Stomach (tissue), 9 donors: ENCODE measurements around the gene PLEKHM2. TPM values are rescaled to one million over a fixed set of nuclear protein-coding genes. Genes with fewer than 3 reads are reported as not detected.

ENCODE experiments used
- DNase-seq, 2 donors: peaks; one replicate each; pipeline versions ENCODE4 v3.0.0 to v3.0.0-alpha.2; 2013 to 2019
- H3K27ac ChIP-seq, 5 donors: fragments of 200-600 bp in 4 of 5; sonication (generic) in 4 of 5; one replicate each; pipeline ENCODE4 v1.5.1; 2013 to 2019; ENCODE audit warnings: mild to moderate bottlenecking in 1 of 5, moderate library complexity in 1 of 5
- H3K27me3 ChIP-seq, 3 donors: fragments of 200-600 bp; sonication (generic); one replicate each; pipeline ENCODE4 v1.5.1; 2017 to 2019; ENCODE audit warnings: mixed run types in 1 of 3
- H3K36me3 ChIP-seq, 4 donors: fragments of 200-600 bp; sonication (generic); 1 replicate in 3 of 4; 2 replicates in 1 of 4; pipeline ENCODE4 v1.5.1; 2016 to 2019
- H3K4me1 ChIP-seq, 4 donors: fragments of 200-600 bp; sonication (generic); one replicate each; pipeline ENCODE4 v1.5.1; 2016 to 2019
- H3K4me3 ChIP-seq, 4 donors: fragments of 200-600 bp; sonication (generic) in 3 of 4; one replicate each; pipeline ENCODE4 v1.5.1; 2016 to 2019; ENCODE audit warnings: mild to moderate bottlenecking in 1 of 4
- H3K9me3 ChIP-seq, 4 donors: fragments of 200-600 bp; sonication (generic); one replicate each; pipeline ENCODE4 v1.5.1; 2016 to 2019
- CTCF ChIP-seq, 7 experiments: fragments of 450-650 bp in 4 of 7; fragments of 200-600 bp in 3 of 7; sonication (generic) in 3 of 7; IDR thresholded peaks; one replicate each; pipeline ENCODE4 v1.5.1; 2016 to 2019; ENCODE audit warnings: antibody characterized with exemption in 7 of 7, control low read depth in 2 of 7, mild to moderate bottlenecking in 1 of 7
- EP300 ChIP-seq: sonication (generic); formaldehyde crosslinking; IDR thresholded peaks from one replicate; pipeline ENCODE4 v1.6.1; 2017; ENCODE audit warnings: antibody characterized with exemption
- POLR2A ChIP-seq, 4 donors: fragments of 450-650 bp; IDR thresholded peaks; one replicate each; pipeline ENCODE4 v1.6.1; 2016; ENCODE audit warnings: antibody characterized with exemption in 4 of 4, control low read depth in 2 of 4, mild to moderate bottlenecking in 1 of 4, moderate library complexity in 1 of 4
- POLR2AphosphoS5 ChIP-seq, 3 donors: sonication (generic); formaldehyde crosslinking; IDR thresholded peaks; one replicate each; pipeline ENCODE4 v1.6.1; 2016; ENCODE audit warnings: antibody characterized with exemption in 3 of 3
- WGBS, 5 donors: extraction: QIAGEN DNeasy Blood & Tissue Kit in 3 of 5; methylation state at CpG; one replicate each; pipeline versions ENCODE4 v1.1.5 to v1.1.7; 2013 to 2018; 5-methylcytosine and 5-hydroxymethylcytosine counted together
- intact Hi-C: fragments of 100-400 bp; cut with DNase I; formaldehyde crosslinking; loops from one replicate; pipeline ENCODE4 v1.15.1; 2023; ENCODE audit warnings: low total_unique reads
- polyA plus RNA-seq, 3 donors: library from polyadenylated mRNA; stranded (reverse); fragments of 200-250 nt; gene quantifications; one replicate each; pipeline ENCODE4 v1.2.3, GENCODE V29; 2013
- total RNA-seq, 5 donors: library from RNA; depleted of rRNA; stranded (reverse); fragments of >200 nt; gene quantifications; one replicate each; pipeline versions ENCODE4 v1.1.0 to v1.2.3, GENCODE V29; 2014 to 2016
- donor health status: healthy with polysubstance abuse.
- donor health status: Bipolar disorder and iron deficiency.
- donor health status: healthy.

The PLEKHM2 gene
- total and polyA plus RNA-seq, 8 donors: 19.3 to 63.0 (median 30.9) TPM

GRCh38 chr1:15706751-15707150, 22.6 kb downstream of the PLEKHM2 start:
- TF ChIP-seq CTCF (IDR thresholded peaks at IDR 0.05) (no peak), POLR2A (IDR thresholded peaks at IDR 0.05) (no peak), EP300 (no peak), POLR2AphosphoS5 (IDR thresholded peaks at IDR 0.05) (no peak)
- Histone ChIP-seq H3K9me3 (no peaks in the 10 kb centered on the region), H3K4me1 (peaks cover 21 to 74% (median 51%) of the 10 kb centered on the region in 4 donors), H3K27ac (peak overlapping the region in 1 of 5 donors; percentile 91), H3K4me3 (no peak overlapping the region), H3K36me3 (peaks cover 0 to 10% (median 4%) of the 10 kb centered on the region in 4 donors), H3K27me3 (no peaks in the 10 kb centered on the region)
- intact Hi-C loops: no loop called here
- DNase-seq: peak; percentile 41 to 50
- 37 to 62% (median 51%) methylated on average over 7 of the region's 7 CpGs for WGBS, 5 donors

- DNase-seq: no peak
- Histone ChIP-seq H3K27me3 (no peaks in the 10 kb centered on the region), H3K4me1 (peaks cover 19 to 68% (median 48%) of the 10 kb centered on the region in 4 donors), H3K4me3 (no peak overlapping the region), H3K9me3 (no peaks in the 10 kb centered on the region), H3K36me3 (peaks cover 0 to 10% (median 4%) of the 10 kb centered on the region in 4 donors), H3K27ac (peak overlapping the region in 1 of 5 donors; percentile 91)
- 71 to 81% (median 76%) methylated on average over 8 of the region's 8 CpGs for WGBS, 5 donors
- no peak for TF ChIP-seq POLR2A (IDR thresholded peaks at IDR 0.05)
- TF ChIP-seq CTCF (IDR thresholded peaks at IDR 0.05): no peak
- no peak for TF ChIP-seq EP300
- TF ChIP-seq POLR2AphosphoS5 (IDR thresholded peaks at IDR 0.05): no peak
- intact Hi-C loops: no loop called here
Observed at GRCh38 chr1:15707239-15707925, 23.3 kb downstream of the PLEKHM2 start.

GRCh38 chr1:15708486-15709137, 24.5 kb downstream of the PLEKHM2 start:
- no peak overlapping the region for H3K27ac ChIP-seq

More at GRCh38 chr1:15708486-15709137, 24.5 kb downstream of the PLEKHM2 start:
- Histone ChIP-seq H3K4me1 (peaks cover 7 to 68% (median 37%) of the 10 kb centered on the region in 4 donors), H3K36me3 (peaks cover 0 to 10% (median 4%) of the 10 kb centered on the region in 4 donors), H3K27me3 (no peaks in the 10 kb centered on the region), H3K4me3 (no peak overlapping the region), H3K9me3 (no peaks in the 10 kb centered on the region)
- 85 to 93% (median 91%) methylated on average over 15 of the region's 15 CpGs for WGBS, 5 donors
- no peak for DNase-seq
- TF ChIP-seq POLR2AphosphoS5 (IDR thresholded peaks at IDR 0.05) (no peak), POLR2A (IDR thresholded peaks at IDR 0.05) (no peak), CTCF (IDR thresholded peaks at IDR 0.05) (no peak), EP300 (no peak)
- intact Hi-C loops: no loop called here
